Bone marrow (tissue), 2 donors: ENCODE measurements around the gene FBRSL1.
"Not testable (repeated sequence)": the region's sequence is repeated elsewhere in the genome, so short reads cannot be mapped to it uniquely, and the experiment has no call there.

Experiments used
- DNase-seq, 2 donors: peaks; one replicate each; lab custom pipeline; 2025; lab: John Stamatoyannopoulos, UW

The FBRSL1 gene

DNA sequence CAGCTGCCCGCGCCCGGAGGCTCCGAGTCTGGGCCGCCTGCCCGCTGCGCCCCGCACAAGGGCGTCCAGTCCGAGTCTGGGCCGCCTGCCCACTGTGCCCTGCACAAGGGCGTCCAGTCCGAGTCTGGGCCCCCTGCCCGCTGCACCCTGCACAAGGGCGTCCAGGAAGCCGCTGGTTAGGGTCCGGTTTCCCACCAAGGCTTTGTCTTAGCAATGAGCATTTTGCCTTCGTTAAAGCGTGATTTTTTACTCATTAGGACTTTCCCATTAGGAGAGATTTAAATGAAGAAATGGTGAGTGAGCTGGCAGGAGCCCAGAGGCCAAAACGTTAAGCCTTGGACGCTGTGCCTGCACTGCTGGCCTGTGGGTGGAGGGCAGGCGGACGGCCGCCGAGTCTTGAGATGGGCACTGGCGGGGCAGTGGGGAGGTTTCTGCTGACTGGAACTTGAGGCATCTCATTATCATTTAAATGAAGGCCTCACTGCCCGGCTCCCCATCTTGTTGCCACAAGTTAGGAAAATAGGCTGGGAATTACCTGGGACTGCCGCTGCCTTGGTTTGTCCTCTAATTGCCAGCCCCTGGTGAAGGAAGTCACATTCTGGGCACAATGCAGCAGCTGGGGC, 36.0 kb downstream of the FBRSL1 start:
- DNase-seq = no peak

DNA sequence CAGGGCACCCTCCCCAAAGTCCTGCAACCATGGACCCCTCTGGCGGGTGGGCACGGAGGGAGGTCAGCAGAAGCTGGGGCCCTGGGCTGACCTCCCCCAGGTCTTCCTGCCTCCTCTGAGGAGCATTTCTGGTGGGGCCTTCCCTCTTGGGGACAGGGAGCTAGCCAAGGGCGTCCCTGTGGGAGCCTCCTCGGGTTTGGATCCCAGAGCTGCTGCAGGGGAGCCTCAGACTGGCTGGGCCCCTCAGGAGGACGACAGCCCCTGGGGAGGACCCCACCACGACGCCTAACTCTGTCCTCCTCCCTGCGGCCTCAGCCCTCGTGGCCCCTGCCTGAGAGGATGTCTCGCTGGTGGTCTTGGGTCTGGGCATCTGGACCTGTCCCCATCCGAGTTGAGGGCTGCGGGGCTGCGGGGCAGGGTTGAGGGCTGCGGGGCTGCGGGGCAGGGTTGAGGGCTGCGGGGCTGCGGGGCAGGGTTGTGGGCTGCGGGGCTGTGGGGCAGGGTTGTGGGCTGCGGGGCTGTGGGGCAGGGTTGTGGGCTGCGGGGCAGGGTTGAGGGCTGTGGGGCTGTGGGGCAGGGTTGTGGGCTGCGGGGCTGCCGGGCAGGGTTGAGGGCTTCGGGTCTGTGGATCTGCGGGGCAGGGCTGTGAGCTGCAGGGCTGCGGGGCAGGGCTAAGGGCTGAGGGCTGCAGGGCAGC, 37.4 kb downstream of the FBRSL1 start:
- no peak for DNase-seq

- no peak for DNase-seq
Observed at GRCh38 chr12:132527883-132528264, 37.9 kb downstream of the FBRSL1 start.

DNA sequence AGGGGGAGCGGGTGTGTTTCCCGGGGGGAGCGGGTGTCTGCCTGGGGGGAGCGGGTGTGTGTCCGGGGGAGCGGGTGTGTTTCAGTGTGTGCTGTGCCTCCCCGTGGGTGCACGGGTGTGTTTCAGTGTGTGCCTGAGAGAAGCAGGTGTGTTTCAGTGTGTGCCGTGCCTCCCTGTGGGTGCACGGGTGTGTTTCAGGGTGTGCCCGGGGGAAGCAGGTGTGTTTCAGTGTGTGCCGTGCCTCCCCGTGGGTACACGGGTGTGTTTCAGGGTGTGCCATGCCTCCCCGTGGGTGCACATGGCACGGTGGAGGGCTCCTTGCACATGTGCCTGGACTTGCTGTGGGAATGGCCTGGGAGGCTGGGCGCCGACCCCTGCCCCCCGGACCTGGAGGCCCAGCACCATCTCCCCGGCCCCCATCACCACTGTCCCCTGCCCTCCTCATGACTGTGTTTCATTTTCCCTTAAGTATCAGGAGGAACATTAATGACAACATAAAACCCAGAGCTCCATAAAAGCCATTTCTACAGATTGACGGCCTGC, 38.7 kb downstream of the FBRSL1 start:
- DNase-seq = no peak

- DNase-seq = no peak
Observed at GRCh38 chr12:132529156-132529839, 39.3 kb downstream of the FBRSL1 start.

GRCh38 chr12:132529906-132530305, 40.0 kb downstream of the FBRSL1 start:
- DNase-seq = no peak

DNA sequence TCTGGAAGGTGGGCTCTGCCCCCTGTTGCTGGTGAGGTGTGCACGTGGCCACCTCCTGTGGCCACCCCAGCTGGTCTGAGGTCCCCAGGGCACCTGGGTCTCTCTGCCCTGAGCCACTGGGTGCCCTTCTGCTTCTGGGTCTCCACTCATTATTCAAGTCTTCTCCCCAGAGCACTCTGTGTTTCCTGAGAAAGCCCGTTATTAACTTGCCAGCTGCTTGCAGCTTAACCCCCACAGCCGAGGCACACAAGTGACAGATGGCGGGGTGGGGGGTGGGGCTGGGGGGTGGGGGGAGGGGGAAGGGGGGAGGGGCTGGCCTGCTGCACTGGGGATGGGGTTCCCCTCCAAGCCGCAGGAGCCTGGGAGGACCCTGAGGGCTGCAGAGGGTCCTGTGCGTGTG, 40.5 kb downstream of the FBRSL1 start:
- DNase-seq = no peak

DNA sequence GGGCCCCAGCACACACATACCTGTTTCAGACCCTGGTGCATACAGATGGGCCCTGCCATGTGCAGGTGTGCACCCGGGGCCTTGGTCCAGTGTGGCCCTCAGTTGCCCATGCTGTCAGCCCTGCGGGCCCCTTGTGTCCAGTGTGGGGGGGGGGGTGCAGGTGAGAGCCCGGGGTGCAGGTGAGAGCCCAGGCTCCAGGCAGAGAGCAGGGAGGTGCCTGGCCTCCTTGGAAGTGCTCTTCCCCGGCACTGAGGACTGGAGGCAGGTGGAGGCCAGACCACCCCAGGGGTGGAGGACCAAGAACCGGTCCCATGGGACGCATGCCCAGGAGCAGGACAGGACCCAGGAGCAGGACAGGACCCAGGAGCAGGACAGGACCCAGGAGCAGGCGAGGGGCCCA, 40.9 kb downstream of the FBRSL1 start:
- DNase-seq = no peak

DNA sequence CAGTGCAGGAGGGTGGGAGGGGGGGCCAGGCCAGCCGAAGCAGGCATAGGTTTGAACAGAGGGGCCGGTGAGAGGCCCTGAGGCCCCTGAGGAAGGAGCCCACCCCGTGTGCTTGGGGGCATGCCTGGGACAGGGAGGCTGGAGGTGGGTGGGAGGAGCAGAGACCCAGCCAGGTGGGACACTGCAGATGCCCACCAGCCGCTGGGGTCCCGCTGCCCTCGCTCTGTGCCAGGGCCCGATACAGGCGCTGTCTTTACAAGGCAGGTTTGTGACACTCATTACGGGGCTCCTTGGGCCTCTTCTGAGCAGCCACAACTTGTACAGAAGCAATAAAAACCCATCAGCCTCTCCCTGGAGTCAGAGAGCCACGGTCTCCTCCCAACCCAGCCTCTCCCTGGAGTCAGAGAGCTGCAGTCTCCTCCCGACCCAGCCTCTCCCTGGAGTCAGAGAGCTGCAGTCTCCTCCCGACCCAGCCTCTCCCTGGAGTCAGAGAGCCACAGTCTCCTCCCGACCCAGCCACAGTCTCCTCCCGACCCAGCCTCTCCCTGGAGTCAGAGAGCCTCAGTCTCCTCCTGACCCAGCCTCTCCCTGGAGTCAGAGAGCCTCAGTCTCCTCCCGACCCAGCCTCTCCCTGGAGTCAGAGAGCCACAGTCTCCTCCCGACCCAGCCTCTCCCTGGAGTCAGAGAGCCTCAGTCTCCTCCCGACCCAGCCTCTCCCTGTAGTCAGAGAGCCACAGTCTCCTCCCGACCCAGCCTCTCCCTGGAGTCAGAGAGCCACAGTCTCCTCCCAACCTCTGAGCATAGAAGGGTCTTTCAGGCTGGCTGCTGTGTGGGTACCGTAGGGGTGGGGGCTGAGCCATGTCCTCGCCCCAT, 43.0 kb downstream of the FBRSL1 start:
- not testable (repeated sequence) for DNase-seq

GRCh38 chr12:132533584-132533958, 43.6 kb downstream of the FBRSL1 start:
- DNase-seq = no peak

DNA sequence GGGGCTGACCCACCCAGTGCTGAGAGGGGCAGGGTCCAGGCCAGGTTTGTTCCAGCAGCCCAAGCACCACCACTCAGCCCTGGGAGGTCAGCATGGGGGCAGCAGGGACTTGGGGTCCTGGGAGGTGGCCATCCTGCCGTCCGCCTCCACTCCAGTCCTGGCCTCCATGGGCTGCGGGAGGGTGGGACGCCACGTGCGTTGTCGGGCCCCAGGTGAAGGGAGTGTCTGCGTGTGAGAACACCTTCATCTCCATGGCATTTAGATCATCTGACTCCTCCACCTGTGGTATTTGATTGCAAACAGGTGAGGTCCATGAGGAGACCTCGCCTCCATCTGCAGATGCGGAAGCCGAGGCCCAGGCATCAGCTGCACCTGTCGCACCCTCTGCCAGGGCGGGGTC, 44.1 kb downstream of the FBRSL1 start:
- no peak for DNase-seq

DNA sequence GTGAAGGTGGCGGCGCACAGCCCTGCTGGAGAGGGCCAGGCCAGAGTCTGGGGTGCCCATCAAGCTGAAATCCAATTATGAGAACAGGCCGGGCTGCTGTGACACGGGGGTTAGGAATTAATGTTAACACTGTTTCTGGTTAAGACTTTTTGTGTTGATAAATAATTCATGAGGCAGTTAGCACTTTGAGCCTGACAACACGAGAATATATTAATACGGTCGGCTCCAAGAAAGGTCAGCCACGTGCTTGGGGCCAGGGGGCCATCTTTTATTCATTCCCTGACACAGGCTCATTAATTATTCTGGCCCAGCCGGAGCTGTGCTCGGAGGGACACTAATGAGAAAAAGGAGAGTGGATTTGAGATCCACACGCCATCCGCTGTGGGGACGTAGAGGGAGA, 45.1 kb downstream of the FBRSL1 start:
- no peak for DNase-seq

DNA sequence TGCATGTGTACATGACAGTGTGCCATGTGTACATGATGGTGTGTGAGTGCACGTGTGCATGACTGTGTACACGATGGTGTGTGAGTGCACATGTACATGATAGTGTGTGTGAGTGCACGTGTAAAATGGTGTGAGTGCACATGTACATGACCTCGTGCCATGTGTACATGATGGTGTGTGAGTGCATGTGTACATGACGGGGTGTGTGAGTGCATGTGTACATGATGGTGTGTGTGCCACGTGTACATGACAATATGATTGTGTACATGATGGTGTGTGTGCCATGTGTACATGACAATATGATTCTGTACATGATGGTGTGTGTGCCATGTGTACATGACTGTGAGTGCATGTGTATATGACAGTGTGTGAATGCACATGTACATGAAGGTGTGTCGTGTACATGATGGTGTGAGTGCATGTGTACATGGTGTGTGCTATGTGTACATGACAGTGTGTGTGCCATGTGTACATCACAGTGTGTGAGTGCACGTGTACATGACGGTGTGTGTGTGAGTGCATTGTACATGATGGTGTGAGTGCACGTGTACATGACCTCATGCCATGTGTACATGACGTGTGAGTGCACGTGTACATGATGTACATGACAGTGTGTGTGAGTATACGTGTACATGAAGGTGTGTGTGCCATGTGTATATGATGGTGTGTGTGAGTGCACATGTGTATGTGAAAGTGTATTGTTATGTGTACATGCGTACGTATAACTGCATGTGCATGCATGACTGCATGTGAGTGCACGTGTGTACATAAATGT, 46.3 kb downstream of the FBRSL1 start:
- no peak for DNase-seq

DNA sequence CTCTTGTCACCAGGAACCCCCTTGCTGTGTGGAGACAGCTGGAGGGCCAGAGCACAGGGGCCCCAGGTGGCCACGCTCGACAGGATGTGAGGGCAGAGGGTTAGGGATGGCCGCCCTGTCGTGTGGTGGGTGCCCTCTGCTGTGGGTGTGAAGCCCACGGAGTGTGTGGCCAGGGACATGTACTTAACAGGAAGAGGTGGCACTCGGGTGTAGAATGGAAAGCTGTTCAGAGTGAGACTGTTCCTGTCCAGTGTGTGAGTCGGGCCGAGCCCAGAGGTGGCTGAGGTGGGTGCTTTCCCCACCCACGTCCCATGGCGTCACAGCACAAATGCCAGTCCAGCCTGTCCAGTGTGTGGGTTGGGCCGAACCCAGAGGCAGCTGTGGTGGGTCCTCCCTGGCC, 47.1 kb downstream of the FBRSL1 start:
- no peak for DNase-seq

- no peak for DNase-seq
Observed at GRCh38 chr12:132537836-132538662, 48.1 kb downstream of the FBRSL1 start.

- DNase-seq = no peak
Observed at GRCh38 chr12:132538663-132538990, 48.7 kb downstream of the FBRSL1 start.

GRCh38 chr12:132539016-132539773, 49.2 kb downstream of the FBRSL1 start:
- DNase-seq = no peak

GRCh38 chr12:132540436-132540835, 50.5 kb downstream of the FBRSL1 start:
- no peak for DNase-seq

DNA sequence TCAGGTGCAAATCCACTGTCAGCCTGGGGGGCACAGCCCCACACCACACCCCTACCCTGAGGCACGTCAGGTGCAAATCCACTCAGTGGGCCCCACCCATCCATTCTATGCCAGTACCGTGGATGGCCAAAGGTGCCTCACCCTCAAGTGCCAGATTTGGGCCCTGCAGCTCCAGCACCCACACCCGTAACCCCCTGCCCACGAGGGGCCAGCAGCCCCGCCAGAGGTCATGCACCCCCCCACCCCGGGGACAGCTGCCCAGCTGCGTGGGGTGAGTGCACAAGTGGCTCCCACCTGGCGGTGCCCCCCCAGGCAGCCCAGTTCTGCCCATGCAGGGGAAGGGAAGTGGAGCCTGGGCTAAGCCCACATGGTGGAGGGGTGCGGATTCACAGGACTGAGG, 51.2 kb downstream of the FBRSL1 start:
- DNase-seq = no peak

DNA sequence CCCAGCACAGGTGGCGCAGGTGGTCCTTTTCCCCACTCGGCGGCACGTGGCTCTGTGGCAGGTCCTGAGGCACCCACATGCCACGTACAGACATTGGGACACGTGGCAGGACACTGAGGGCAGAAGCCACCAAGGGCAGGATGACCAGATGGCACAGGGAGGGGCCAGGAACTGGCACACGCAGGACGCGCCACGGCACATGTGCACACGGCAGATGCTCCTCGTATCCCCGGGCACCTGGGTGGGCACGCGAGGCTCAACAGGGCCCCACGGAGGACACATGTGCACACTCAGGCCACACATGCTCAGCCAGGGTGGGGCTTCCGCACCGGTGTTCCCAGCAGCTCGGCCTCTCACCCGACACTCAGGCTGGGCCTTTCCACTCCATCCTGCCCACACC, 52.0 kb downstream of the FBRSL1 start:
- no peak for DNase-seq
